Natural killer cell (primary cell): ENCODE data around the gene ADGRV1. TPM values are rescaled to one million over a fixed set of nuclear protein-coding genes. Genes with fewer than 3 reads are reported as not detected.

Source experiments
- ATAC-seq, 3 donors: fragments of 150-1000 bp in 2 of 3; fragments of 200-7000 bp in 1 of 3; cut with Tn5 transposase; 1 replicate in 1 of 3; 2 replicates in 2 of 3; pipeline ENCODE4 v1.10.0; 2021; ENCODE audit warnings: mild to moderate bottlenecking in 2 of 3, moderate library complexity in 2 of 3
- DNase-seq, 2 donors: peaks; one replicate each; pipeline versions ENCODE4 v3.0.0 to v3.0.0-alpha.2; 2013 to 2021; ENCODE audit warnings: mixed read lengths in 1 of 2
- H3K27ac ChIP-seq: one replicate; pipeline ENCODE4 v1.5.1; 2013; ENCODE audit warnings: mild to moderate bottlenecking, low read length
- H3K27me3 ChIP-seq: one replicate; pipeline ENCODE4 v1.6.1; 2013; ENCODE audit warnings: low read length; ENCODE audit not compliant: control insufficient read depth, insufficient read depth
- H3K36me3 ChIP-seq: one replicate; pipeline ENCODE4 v1.6.1; 2013; ENCODE audit warnings: low read length; ENCODE audit not compliant: control insufficient read depth, insufficient read depth
- H3K4me1 ChIP-seq: one replicate; pipeline ENCODE4 v1.6.1; 2013; ENCODE audit warnings: low read length; ENCODE audit not compliant: control insufficient read depth, insufficient read depth
- H3K4me3 ChIP-seq: one replicate; pipeline ENCODE4 v1.5.1; 2013; ENCODE audit warnings: low read length
- H3K9me3 ChIP-seq: one replicate; pipeline ENCODE4 v1.6.1; 2013; ENCODE audit warnings: low read length; ENCODE audit not compliant: control insufficient read depth, insufficient read depth
- H3K27ac Mint-ChIP-seq, 2 donors: one replicate each; pipeline ENCODE4 v1.8.0; 2022; ENCODE audit warnings: mild to moderate bottlenecking in 2 of 2, mixed read lengths in 2 of 2, moderate library complexity in 1 of 2
- H3K27me3 Mint-ChIP-seq, 2 donors: one replicate each; pipeline ENCODE4 v1.8.0; 2022; ENCODE audit warnings: low read depth in 2 of 2, mixed read lengths in 2 of 2
- H3K36me3 Mint-ChIP-seq: one replicate; pipeline ENCODE4 v1.8.0; 2022; ENCODE audit warnings: mixed read lengths
- H3K4me1 Mint-ChIP-seq, 2 donors: one replicate each; pipeline ENCODE4 v1.8.0; 2022; ENCODE audit warnings: mixed read lengths in 2 of 2
- H3K4me3 Mint-ChIP-seq: one replicate; pipeline ENCODE4 v1.8.0; 2022; ENCODE audit warnings: mild to moderate bottlenecking, moderate library complexity, mixed read lengths
- H3K9me3 Mint-ChIP-seq, 2 donors: one replicate each; pipeline ENCODE4 v1.8.0; 2022; ENCODE audit warnings: mixed read lengths in 2 of 2
- WGBS: methylation state at CpG from one replicate; pipeline ENCODE4 v1.1.7; 2013; ENCODE audit warnings: missing lambda C conversion rate; ENCODE audit not compliant: insufficient coverage; 5-methylcytosine and 5-hydroxymethylcytosine counted together
- intact Hi-C: fragments of 100-400 bp; cut with micrococcal nuclease; formaldehyde crosslinking; loops from one replicate; pipeline ENCODE4 v1.14.2; 2022
- total RNA-seq, 4 donors: library from RNA; stranded (reverse); fragments of 120-200 nt in 1 of 4; gene quantifications; one replicate each; pipeline versions ENCODE4 v1.2.3 to v1.2.4, GENCODE V29; 2013 to 2022
- TF ChIP-seq, protein P1 (sequence below): fragments of 200-600 bp; IDR thresholded peaks from one replicate; pipeline ENCODE4 v1.8.0; 2022; ENCODE audit warnings: antibody characterized with exemption

ADGRV1 gene
- total RNA-seq, 3 donors from 2014 or later (not counting 1 experiment from before 2014, with no cell fraction given) = 0.50 to 0.71 TPM; not detected in 1

DNA sequence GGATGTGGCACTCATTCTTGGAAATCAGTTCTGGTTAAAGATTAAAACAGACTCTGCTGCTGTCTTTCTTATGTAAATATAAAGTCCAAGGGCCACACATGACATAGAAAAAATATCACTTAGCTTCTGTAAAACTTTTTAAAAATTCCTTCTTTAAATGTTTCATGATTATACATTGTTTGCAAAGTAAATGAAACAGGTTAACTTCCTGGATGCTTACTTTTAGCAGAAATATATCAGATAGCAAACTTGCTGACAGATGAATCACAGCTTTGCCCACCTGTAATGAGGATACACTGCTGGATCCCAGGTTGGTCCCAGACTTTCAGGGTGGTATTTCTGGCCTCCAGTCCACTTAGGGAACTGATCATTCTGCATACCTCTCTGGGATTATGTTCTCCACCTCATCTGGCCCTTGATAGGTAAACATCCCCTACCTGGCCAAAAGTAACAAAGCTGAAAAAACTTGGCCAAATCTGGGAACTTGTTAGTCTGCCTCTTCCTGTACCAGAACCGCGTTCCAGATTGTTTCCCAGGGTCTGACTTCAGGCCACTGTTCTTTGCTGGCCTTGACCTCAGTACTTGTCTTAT is 340.5 kb downstream of the ADGRV1 start:
- no peak for ATAC-seq
- Histone ChIP-seq H3K4me3 (no peak overlapping the region), H3K27ac (no peak overlapping the region), H3K4me1 (no peaks in the 10 kb centered on the region), H3K36me3 (no peaks in the 10 kb centered on the region), H3K9me3 (no peaks in the 10 kb centered on the region), H3K27me3 (peaks cover under 1% of the 10 kb centered on the region)
- 87% methylated on average over 2 of the region's 2 CpGs for WGBS
- no peaks in the 10 kb centered on the region for H3K4me1 Mint-ChIP-seq
- DNase-seq = no peak
- H3K27me3 Mint-ChIP-seq = peaks cover 6 to 8% of the 10 kb centered on the region in 2 donors
- H3K36me3 Mint-ChIP-seq = no peaks in the 10 kb centered on the region
- TF ChIP-seq, protein P1, sequence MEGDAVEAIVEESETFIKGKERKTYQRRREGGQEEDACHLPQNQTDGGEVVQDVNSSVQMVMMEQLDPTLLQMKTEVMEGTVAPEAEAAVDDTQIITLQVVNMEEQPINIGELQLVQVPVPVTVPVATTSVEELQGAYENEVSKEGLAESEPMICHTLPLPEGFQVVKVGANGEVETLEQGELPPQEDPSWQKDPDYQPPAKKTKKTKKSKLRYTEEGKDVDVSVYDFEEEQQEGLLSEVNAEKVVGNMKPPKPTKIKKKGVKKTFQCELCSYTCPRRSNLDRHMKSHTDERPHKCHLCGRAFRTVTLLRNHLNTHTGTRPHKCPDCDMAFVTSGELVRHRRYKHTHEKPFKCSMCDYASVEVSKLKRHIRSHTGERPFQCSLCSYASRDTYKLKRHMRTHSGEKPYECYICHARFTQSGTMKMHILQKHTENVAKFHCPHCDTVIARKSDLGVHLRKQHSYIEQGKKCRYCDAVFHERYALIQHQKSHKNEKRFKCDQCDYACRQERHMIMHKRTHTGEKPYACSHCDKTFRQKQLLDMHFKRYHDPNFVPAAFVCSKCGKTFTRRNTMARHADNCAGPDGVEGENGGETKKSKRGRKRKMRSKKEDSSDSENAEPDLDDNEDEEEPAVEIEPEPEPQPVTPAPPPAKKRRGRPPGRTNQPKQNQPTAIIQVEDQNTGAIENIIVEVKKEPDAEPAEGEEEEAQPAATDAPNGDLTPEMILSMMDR = no peak
- no peak overlapping the region for H3K4me3 Mint-ChIP-seq
- H3K9me3 Mint-ChIP-seq = no peaks in the 10 kb centered on the region
- no peak overlapping the region for H3K27ac Mint-ChIP-seq
- intact Hi-C loops = no loop called here

DNA sequence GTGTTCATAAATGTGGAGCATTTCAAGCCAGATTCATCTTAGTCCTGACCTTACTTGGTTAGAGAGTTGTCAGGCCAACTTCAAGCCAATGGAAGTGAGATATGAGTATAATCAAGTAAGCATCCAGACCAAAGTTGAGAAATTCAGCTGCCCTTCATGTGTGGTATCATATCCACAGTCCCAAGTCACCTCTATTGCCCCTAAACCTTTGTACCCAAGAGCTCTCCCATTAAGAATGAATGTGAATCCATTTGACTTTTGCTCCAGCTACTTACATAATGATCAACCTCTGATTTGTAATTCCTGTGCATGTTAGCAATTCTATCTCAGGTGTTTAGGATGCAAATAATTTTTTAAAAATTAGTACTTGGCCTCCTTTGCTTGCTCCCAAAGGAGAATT is 342.7 kb downstream of the ADGRV1 start:
- TF ChIP-seq, protein P1 = no peak

DNA sequence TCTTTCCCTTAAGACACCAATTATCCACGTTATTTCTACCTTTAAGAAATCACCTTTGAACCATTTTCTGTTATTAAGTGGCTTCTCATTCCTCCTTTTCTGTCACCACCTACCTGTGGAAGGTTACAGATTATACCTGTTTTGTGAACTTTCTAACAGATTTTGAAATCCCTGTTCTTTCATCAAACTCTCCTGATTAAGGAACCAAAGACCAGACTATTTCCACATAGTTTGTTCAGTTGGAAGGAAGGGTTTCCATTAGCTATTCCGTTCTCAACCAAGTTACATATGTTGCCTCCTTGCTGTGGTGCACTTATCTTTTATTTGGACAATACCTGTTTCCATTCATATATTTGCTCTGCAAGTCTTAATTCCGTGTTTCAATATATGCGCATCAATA is 343.6 kb downstream of the ADGRV1 start:
- H3K4me1 ChIP-seq = no peaks in the 10 kb centered on the region
- TF ChIP-seq, protein P1 = no peak
- 86% methylated on average over 4 of the region's 4 CpGs for WGBS
- Mint-ChIP-seq H3K4me3 (no peak overlapping the region), H3K9me3 (no peaks in the 10 kb centered on the region), H3K4me1 (no peaks in the 10 kb centered on the region), H3K36me3 (no peaks in the 10 kb centered on the region), H3K27me3 (peaks cover 9 to 14% of the 10 kb centered on the region in 2 donors), H3K27ac (no peak overlapping the region)
- H3K36me3 ChIP-seq = no peaks in the 10 kb centered on the region
- no peak for DNase-seq
- ATAC-seq = no peak
- H3K4me3 ChIP-seq = no peak overlapping the region
- peaks cover 3% of the 10 kb centered on the region for H3K27me3 ChIP-seq
- no peaks in the 10 kb centered on the region for H3K9me3 ChIP-seq
- no peak overlapping the region for H3K27ac ChIP-seq
- intact Hi-C loops = no loop called here

More for the DNA sequence above, 342.7 kb downstream of the ADGRV1 start:
- Mint-ChIP-seq H3K4me3 (no peak overlapping the region), H3K27me3 (peaks cover 9 to 14% of the 10 kb centered on the region in 2 donors), H3K27ac (no peak overlapping the region), H3K9me3 (no peaks in the 10 kb centered on the region), H3K36me3 (no peaks in the 10 kb centered on the region), H3K4me1 (no peaks in the 10 kb centered on the region)
- H3K4me1 ChIP-seq = no peaks in the 10 kb centered on the region
- ATAC-seq (no peak), DNase-seq (no peak)
- no peak overlapping the region for H3K27ac ChIP-seq
- H3K36me3 ChIP-seq = no peaks in the 10 kb centered on the region
- intact Hi-C loops = no loop called here
- H3K9me3 ChIP-seq = no peaks in the 10 kb centered on the region
- H3K4me3 ChIP-seq = no peak overlapping the region
- H3K27me3 ChIP-seq = peaks cover 3% of the 10 kb centered on the region
